HUES6 (cell line): ENCODE measurements around the gene OR7D2.

Experiments
- H3K27ac ChIP-seq: 2 replicates; pipeline ENCODE4 v1.7.0; 2013; ENCODE audit warnings: low read depth, mild to moderate bottlenecking, low read length, inconsistent platforms
- H3K27me3 ChIP-seq: 2 replicates; pipeline ENCODE4 v1.6.1; 2013; ENCODE audit warnings: low read length; ENCODE audit not compliant: control insufficient read depth, insufficient read depth
- H3K36me3 ChIP-seq: 2 replicates; pipeline ENCODE4 v1.6.1; 2013; ENCODE audit warnings: low read length; ENCODE audit not compliant: control insufficient read depth, insufficient read depth
- H3K4me1 ChIP-seq: 2 replicates; pipeline ENCODE4 v1.6.1; 2013; ENCODE audit warnings: low read length; ENCODE audit not compliant: control insufficient read depth, insufficient read depth
- H3K4me3 ChIP-seq: 2 replicates; pipeline ENCODE4 v1.5.1; 2013; ENCODE audit warnings: low read depth, low read length
- H3K9ac ChIP-seq: one replicate; pipeline ENCODE4 v1.6.1; 2013; ENCODE audit warnings: mild to moderate bottlenecking, low read length
- H3K9me3 ChIP-seq: 2 replicates; pipeline ENCODE4 v1.6.1; 2013; ENCODE audit warnings: low read depth, low read length; ENCODE audit not compliant: control insufficient read depth, insufficient read depth

Gene OR7D2

DNA sequence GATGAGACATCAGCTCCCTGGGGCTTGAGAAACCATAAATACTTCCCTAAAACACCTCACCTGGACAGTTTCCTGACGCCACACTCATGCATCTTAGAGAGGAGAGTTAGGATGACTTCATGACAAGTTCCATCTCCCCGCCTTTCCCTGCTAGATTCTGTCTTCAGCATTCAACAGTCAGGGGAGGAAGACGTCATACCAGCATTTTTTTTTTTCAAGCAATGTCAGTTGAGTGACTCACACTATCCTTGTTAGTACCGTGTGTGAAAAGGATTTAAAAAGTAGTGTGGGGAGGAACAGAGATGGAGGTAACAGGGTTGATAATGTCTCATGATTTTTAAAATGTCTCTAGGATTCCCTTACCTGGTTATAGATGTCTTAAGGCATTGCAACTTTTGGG lies at the start of gene OR7D2:
OR7D2 (plus strand) TSS at position 79 of the 400 bp plus-strand sequence. CDS start 6,803 bp downstream, outside the sequence.
- Histone ChIP-seq H3K27me3 (no peaks in the 10 kb centered on the region; the same call in 1 of the 2 replicates), H3K4me1 (no peaks in the 10 kb centered on the region), H3K9me3 (peaks cover 15% of the 10 kb centered on the region; the same call in 1 of the 2 replicates), H3K27ac (no peak within 1 kb of the TSS), H3K4me3 (no peak within 1 kb of the TSS), H3K36me3 (no peaks in the 10 kb centered on the region), H3K9ac (no peak within 1 kb of the TSS)

DNA sequence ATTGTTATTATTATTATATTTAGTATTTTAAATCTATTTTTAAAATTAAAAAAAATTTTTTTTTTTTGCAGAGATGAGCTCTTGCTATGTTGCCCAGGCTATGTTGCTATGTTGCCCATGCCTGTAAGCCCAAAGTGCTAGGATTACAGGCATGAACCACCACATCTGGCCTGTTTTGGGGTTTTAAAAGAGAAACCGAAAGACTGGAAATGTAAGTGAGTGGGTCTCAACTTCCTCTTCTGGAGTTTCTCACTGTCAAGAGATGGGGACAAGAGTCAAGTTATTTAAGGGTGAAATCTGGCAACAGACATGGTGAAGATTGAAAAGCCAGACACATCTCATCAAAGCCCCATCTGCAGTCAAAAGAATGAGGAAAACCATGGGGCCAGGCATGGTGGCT lies 47.8 kb upstream of the OR7D2 start:
- Histone ChIP-seq H3K27me3 (peaks cover 8% of the 10 kb centered on the region; the same call in 1 of the 2 replicates), H3K27ac (no peak overlapping the region)

DNA sequence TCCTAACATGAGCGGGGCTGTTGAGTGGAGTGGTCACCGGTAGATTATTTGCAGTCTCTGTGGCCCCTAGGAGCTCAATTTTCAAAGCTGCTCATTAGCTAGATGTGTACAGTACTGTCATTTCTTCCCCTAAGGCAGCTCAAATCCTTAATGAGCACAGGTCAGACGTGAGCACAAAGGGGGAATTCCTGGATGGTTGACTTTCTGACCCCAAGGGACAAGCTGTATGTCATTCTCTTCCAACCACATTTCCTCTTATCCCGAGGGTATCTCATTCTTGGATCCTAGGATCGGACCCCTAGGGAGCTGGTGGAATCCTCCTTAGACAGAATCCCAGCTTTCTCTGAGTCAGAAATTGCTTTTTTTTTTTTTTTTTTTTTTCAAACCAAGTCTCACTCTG lies 46.4 kb upstream of the OR7D2 start:
- H3K9me3 ChIP-seq, result no peaks in the 10 kb centered on the region
- no peaks in the 10 kb centered on the region for H3K4me1 ChIP-seq
- H3K9ac ChIP-seq, result no peak overlapping the region
- H3K36me3 ChIP-seq, result no peaks in the 10 kb centered on the region
- no peak overlapping the region for H3K27ac ChIP-seq
- no peaks in the 10 kb centered on the region for H3K27me3 ChIP-seq
- H3K4me3 ChIP-seq, result no peak overlapping the region

More for the DNA sequence above, 47.8 kb upstream of the OR7D2 start:
- Histone ChIP-seq H3K9ac (no peak overlapping the region), H3K9me3 (peaks cover 4% of the 10 kb centered on the region; the same call in 1 of the 2 replicates), H3K4me3 (no peak overlapping the region), H3K36me3 (no peaks in the 10 kb centered on the region), H3K4me1 (no peaks in the 10 kb centered on the region)

DNA sequence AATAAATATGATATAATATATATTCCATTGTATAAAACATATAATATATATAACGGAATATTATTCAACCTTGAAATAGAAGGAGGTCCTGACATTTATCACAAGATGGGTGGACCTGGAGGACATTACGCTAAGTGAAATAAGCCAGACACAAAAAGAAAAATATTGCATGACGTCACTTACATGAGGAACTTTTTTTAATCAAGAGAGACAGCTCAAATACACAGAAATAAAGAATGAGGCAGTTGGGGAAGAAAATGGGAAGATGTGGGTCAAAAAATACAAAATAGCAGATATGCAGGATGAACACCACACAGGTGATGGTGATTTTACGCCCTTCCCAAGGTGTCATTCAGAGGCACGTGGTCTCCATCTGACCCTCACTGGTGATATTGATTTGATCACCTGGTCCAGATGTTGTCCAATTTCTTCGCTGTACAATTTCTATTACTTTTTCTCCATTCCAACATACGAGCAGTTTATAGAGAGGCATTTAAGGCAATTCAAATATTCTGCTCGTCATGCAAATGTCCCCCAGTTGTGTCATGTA lies 39.1 kb upstream of the OR7D2 start:
- no peak overlapping the region for H3K27ac ChIP-seq
- H3K27me3 ChIP-seq, result no peaks in the 10 kb centered on the region
- H3K9ac ChIP-seq, result peak overlapping the region; percentile 97
- peak overlapping the region; percentile 95 for H3K4me3 ChIP-seq
- peaks cover 12% of the 10 kb centered on the region for H3K9me3 ChIP-seq
- peaks cover 9% of the 10 kb centered on the region for H3K36me3 ChIP-seq
- no peaks in the 10 kb centered on the region for H3K4me1 ChIP-seq

DNA sequence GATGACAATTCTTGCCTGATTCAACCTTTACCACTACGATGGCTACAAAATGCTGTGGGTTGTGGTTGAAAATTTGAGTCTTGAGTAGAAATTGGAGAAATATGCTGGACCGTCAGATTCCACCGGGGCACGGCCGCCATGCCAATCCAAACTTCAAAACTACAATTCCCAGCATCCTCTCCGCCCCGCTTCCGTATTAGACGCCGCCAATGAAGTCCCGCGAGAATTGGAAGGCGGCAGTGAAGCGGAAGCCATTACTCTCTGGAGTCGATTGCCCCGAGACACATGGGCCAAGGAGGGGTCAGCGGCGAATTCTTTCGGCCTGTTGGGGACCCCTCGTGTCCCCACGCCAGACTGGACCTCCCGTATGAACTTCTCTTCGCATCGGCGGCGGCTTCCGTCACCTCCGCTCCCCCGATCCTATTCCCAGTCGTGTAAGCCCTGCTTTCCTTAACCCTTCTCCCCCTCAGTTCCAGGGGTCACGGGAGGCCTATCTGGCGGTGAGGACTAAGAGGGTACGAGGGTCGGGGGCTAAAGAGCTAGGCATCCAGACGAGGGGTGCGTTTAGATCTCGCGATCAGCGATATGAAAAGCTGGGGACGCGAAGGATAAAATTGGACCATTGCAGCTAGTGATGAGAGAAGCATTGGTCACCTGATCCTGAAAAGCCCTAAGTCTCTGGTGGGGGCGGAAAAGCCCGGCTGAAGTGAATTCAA lies 38.5 kb upstream of the OR7D2 start, which contains the start of gene ZNF317:
ZNF317 (plus strand) TSS at position 239 of the 716 bp plus-strand sequence. CDS start 15,620 bp downstream, outside the sequence.
- Histone ChIP-seq H3K36me3 (peaks cover 14% of the 10 kb centered on the region), H3K4me3 (peak within 1 kb of the TSS; percentile 95), H3K9me3 (peaks cover 18% of the 10 kb centered on the region), H3K27me3 (no peaks in the 10 kb centered on the region), H3K9ac (peak within 1 kb of the TSS; percentile 97), H3K27ac (peak within 1 kb of the TSS; percentile 97), H3K4me1 (no peaks in the 10 kb centered on the region)

DNA sequence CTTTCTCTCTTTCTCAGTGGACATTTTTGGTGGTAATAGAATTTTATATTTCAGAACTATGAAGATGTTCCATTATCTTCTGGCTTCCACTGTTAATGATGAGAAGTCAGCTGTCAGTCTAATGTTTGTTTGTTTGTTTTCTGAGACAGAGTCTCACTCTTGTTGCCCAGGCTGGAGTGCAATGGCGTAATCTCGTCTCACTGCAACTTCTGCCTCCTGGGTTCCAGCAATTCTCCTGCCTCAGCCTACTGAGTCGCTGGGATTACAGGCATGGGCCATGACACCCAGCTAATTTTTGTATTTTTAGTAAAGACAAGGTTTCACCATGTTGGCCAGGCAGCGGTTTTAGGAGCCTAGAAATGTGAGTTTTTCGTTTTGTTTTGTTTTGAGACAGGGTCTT lies 33.9 kb upstream of the OR7D2 start:
- Histone ChIP-seq H3K27me3 (no peaks in the 10 kb centered on the region), H3K9me3 (peaks cover 54% of the 10 kb centered on the region), H3K27ac (no peak overlapping the region), H3K4me3 (no peak overlapping the region; the same call in 1 of the 2 replicates), H3K4me1 (no peaks in the 10 kb centered on the region), H3K9ac (no peak overlapping the region), H3K36me3 (peaks cover 47% of the 10 kb centered on the region)

DNA sequence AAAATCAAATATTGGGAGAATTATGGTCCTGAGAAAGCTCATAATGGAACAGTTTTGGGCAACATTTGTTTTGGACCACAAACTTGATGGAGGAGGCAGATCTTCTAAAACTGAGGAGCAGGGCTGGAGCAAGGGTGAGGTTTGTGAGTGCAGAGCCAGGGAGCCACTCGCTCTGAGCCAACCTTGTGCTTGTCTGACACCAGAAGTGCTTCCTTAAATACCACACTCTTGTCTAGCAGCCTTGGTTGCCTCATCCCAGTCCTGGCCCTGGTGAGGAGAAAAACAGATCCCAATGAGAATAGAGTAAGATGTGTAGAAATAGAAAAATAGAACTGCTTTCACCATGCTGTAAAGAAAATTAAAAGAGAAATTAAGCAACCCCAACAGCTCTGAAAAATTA lies 31.9 kb upstream of the OR7D2 start:
- peaks cover 71% of the 10 kb centered on the region for H3K9me3 ChIP-seq

DNA sequence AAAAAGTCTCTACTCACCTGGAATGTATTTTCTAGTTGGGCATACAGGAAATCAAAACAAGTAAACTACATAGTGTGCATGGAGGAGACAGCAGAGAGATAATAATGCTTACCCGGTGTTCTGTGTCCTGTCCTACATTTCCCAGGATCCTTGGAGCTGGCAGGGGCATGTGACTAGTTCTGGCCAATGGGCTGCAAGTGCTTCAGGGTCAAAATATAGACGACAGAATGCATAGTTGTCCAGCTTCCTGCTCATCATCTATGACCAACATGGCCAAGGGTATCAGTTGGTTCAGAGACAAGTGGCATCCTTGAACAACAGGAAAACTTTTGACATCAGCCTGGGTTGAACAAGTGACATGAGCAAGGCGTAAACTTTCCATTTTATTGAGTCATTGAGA lies 30.1 kb upstream of the OR7D2 start:
- H3K4me3 ChIP-seq, result no peak overlapping the region
- peaks cover 86% of the 10 kb centered on the region for H3K9me3 ChIP-seq
- no peak overlapping the region for H3K9ac ChIP-seq
- H3K27ac ChIP-seq, result no peak overlapping the region
- H3K27me3 ChIP-seq, result no peaks in the 10 kb centered on the region
- peaks cover 72% of the 10 kb centered on the region for H3K36me3 ChIP-seq
- no peaks in the 10 kb centered on the region for H3K4me1 ChIP-seq

More for the DNA sequence above, 31.9 kb upstream of the OR7D2 start:
- Histone ChIP-seq H3K9ac (no peak overlapping the region), H3K4me1 (no peaks in the 10 kb centered on the region), H3K27ac (no peak overlapping the region), H3K27me3 (no peaks in the 10 kb centered on the region), H3K4me3 (no peak overlapping the region), H3K36me3 (peaks cover 57% of the 10 kb centered on the region)

DNA sequence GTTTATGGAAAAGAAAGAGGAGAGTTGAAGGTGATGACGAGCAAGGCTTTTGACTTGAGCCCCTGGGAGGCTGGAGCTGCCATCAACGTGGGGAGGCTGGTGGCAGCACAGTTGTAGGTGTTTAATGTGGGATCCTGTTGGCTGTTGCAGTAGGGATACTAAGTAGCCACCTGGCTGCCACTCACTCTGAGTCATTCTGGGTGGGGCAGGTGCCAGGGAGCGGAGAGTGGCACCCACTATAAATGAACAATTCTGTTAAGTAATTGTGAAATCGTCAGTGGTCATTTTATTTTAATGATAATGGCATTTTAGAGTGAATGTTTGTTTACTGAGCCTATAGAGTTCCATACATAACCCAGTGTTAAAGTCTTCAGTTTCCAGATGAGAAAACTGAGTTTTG lies 28.8 kb upstream of the OR7D2 start:
- Histone ChIP-seq H3K36me3 (peaks cover 77% of the 10 kb centered on the region), H3K27ac (no peak overlapping the region), H3K9me3 (peaks cover 81% of the 10 kb centered on the region), H3K9ac (no peak overlapping the region), H3K4me1 (no peaks in the 10 kb centered on the region), H3K27me3 (no peaks in the 10 kb centered on the region), H3K4me3 (no peak overlapping the region)

DNA sequence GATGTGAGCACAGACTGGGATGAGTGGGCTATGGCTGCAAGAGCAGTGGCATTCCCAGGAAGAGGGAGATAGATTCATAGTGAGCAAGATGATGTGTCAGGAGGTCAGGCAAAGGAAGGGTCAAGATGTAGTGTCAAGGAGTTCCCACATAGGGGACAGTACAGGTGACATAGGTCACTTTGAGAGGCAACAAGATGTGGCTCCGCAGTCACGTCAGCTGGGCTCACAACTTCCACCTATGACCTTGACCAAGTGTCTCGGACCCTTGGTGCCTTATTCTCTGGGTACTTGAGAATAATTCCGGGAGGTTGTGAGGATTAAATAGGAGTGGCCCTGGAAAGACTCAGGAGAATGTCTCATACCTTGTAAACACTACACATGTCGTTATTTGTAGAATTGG lies 28.1 kb upstream of the OR7D2 start:
- Histone ChIP-seq H3K27ac (no peak overlapping the region), H3K4me1 (no peaks in the 10 kb centered on the region), H3K4me3 (no peak overlapping the region), H3K36me3 (peaks cover 78% of the 10 kb centered on the region), H3K9me3 (peaks cover 79% of the 10 kb centered on the region), H3K27me3 (no peaks in the 10 kb centered on the region), H3K9ac (no peak overlapping the region)

DNA sequence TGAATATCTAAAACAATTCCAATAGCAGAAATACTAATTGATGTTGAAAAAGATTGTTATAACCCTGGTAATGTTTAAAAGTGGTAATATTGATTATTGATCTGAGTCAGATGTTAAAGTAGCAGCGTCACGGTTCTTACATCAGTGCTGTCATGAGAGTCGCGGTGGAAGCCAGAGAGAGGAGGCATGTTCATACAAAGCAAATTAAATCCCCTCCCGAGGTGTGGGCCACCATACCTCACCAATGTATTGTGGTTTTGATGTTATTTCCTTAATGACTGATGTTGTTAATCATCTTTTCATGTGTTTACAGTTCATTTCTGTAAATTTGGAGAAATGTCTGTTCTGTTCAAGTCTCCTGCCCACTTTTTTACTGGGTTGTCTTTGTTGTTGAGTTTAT lies 27.4 kb upstream of the OR7D2 start:
- peaks cover 84% of the 10 kb centered on the region for H3K36me3 ChIP-seq
- no peak overlapping the region for H3K9ac ChIP-seq
- no peaks in the 10 kb centered on the region for H3K27me3 ChIP-seq
- no peaks in the 10 kb centered on the region for H3K4me1 ChIP-seq
- H3K9me3 ChIP-seq, result peaks cover 80% of the 10 kb centered on the region
- H3K4me3 ChIP-seq, result no peak overlapping the region
- H3K27ac ChIP-seq, result no peak overlapping the region
